Amygdala (tissue), 56 donors: ENCODE results near the gene ETS1.
A peak's percentile ranks its signal among the peaks of the same experiment; 100 is the strongest.

ENCODE experiments used
- DNase-seq, 56 donors: peaks; one replicate each; lab custom pipeline; 2025; lab: John Stamatoyannopoulos, UW

Gene ETS1

DNA sequence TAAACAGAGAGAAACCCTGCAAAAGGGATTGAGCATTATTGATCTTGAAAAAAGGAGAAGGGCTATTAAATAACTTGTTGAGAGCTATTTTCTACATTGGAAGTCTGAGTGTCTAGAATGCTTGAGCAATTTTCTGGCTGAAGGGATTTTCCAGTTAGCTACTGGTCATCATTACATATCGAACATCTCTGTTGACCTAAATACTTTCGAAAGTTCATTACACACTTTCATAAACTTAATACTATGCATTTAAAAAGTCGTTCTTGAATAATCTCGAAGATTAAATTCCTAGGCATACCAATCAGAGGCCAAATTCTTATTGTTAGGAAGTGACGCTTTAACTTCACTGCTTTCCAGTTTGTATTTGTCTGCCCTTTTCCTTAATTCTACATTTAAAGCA, 13.7 kb downstream of the ETS1 start:
- no peak for DNase-seq

DNA sequence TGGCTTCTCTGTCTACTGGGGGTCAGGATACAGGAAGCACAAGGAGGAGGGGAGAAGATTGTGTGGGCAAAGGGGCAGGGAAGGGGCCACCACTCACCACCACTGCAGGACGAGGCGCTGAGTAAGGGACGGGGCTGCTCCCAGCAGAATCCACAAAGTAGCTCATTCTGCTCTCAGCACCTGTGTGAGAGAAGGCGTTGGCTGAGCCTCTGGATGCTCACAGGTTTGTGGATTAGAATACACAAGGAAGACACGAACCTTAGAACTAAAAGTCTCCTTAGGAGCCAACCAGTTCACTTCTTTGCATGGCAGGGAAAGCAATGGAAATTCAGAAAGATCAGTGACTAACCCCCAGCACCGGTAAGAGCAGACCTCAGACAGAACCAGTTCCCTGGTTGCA, 14.4 kb downstream of the ETS1 start:
- no peak for DNase-seq

DNA sequence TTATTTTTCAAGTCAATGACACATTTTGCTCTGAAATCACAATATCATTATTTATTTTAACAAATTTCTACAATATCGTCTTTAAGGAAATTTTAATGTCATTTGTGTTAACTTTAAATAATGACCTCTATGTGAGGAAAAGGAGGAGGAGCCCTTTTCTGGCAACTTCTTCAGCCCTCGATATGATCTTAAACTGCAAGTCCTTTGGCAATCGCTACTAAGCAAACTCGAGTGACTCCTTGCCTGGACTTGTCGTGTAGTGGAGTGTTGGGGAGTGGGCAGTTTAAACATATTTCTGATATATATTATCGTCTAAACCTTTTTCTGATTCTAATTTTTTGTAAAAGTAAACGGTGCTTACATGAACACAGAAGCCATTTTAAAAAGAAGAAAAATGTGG, 16.7 kb downstream of the ETS1 start:
- no peak for DNase-seq

DNA sequence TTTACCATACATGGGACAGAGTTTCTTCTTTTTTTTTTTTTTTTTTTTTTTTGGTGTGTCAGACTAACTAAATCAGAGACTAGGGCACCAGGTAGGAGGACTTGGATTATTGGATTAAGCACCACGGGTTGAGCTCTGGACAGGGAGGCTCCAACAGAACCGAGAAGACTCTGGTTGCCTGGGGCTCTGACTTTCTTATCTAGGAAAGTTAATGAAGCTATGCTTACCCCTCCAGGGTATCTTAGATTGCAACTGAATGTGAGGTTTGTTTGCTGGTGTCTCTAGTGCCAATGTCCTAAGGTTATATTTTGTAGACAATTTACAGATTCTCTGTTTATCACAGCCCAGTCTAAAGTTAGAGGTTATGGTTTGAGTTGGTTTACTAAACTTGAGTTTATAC, 18.1 kb downstream of the ETS1 start:
- no peak for DNase-seq

GRCh38 chr11:128568166-128568778, 19.1 kb downstream of the ETS1 start:
- DNase-seq = no peak

DNA sequence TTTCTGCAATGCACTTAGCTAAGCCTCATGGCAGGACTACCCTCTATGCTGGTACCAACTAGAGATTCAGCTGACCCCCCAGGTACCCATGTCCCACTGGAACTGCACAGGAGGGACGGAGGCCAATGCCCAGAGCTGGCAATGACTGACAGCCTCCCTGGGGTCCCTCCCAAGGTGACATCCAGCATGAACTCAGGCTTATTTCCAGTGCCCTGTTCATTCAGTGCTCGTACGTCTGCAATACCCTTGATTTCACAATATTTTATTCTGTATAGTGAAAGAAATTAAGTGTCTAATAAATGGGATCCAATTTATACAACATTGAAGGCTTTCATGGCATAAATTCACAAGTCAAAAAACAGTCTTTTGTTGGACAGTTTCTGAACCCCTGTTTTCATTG, 20.2 kb downstream of the ETS1 start:
- no peak for DNase-seq

- DNase-seq = no peak
Observed at GRCh38 chr11:128565881-128566280, 21.5 kb downstream of the ETS1 start.

DNA sequence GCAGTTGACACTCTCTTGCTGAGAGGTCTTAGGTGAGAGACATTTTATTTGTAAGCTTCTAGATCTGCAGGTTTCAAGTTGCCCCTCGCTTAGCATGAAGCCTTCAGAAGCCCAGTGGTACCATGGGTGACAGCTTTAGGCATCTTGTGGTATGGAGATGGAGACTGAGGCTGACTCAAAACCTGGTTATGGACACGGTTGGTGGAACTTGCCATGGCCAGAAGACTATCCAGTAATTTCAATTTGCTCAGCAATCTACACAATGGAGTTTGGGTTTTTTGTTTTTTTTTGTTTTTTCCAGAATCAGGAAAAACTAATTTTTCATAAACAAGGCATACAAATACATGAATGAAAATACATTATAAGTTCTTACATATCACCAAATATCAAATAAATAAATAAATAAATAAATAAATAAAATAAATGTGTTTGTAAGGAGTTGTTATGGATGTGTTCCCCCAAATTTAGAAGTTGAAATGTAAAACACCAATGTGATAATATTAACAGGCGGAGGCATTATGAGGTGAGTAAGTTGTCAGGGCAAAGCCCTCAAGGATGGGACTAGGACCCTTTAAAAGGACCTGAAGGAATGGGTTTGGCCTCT, 22.6 kb downstream of the ETS1 start:
- DNase-seq = no peak

- DNase-seq = no peak
Observed at GRCh38 chr11:128563942-128564641, 23.3 kb downstream of the ETS1 start.

DNA sequence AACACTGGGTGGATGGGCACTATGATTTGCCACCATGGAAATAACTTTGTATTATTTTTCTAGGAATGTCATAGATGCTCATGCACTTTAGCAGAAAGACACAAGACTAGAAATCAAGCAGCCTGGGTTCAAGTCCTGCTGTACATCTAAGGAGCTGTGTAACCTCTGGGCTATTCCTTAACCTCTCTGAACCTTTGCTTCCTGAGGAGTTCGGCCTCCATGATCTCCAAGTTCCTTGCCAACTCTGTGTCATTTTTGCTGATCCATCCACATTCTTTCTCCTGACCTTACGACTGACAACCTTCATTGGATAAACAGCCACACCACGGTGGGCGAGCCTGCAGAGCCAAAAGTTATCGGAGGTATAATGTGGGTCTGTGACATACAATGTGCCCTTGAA, 24.1 kb downstream of the ETS1 start:
- DNase-seq = no peak

- DNase-seq = no peak
Observed at GRCh38 chr11:128559496-128560103, 27.8 kb downstream of the ETS1 start.

DNA sequence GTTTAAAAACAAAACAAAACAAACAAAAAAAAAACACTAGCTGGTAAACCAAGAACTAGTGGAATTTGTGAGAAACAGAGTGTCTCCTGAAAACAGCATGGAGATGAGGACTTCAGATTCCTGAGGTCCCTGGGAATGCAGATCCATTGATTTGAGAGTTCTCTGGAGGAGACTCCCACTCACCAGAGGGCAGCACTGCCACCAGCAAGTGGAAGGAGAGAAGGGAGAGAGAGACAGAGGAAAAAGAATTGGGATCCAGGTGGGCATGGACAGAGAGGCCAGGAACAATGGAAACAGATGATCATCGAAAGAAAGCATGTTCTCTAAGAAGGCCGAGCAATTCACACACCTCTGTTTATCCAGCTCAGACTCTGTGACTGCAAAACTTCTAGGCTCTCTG, 31.8 kb downstream of the ETS1 start:
- peak in 3 of 56 donors; percentile 6 to 21 (median 11) for DNase-seq

- DNase-seq = peak in 25 of 56 donors; percentile 6 to 75 (median 27)
Observed at GRCh38 chr11:128553662-128554362, 33.5 kb downstream of the ETS1 start.

DNA sequence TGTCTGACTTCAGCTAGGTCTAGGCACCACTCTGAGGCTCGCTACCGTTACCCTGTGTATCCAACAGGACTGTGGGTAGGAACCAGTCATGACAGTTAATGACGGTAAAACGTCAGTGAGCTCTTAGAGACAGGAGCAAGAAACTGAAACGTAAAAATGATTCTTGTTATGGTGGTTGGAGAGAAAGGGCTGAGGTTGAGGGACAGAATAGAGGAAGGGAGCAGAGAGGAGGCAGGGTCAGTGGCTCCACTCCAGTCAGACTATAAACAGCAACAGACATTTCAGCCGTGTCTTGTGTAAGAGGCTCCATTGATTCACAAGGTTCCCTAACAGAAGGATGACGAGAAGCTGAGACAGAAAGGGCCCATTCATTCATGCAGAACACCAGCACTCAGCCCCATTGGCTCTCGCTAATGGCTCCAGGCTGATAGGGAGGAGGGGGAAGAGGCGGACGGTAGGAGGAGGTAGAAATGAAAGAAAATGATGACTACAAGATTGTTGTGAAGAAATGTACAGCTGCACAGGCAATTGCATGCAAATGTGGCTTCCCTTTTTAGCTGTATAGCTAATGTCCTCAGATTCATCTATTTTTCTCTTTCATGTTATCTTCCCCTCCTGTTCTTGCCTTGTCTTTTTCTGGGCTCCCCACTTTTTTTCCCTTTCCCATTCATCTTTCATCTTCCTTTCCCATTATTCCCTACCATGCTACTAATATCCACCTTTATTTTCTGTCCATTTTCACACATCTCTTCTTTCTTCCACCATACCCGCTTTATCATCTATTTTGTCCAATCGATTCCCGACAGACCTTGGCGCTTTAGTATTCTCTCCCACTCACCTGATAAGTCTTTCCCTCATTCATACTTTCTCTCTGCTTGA, 34.3 kb downstream of the ETS1 start:
- peak in 47 of 56 donors; percentile 7 to 83 (median 53) for DNase-seq

DNA sequence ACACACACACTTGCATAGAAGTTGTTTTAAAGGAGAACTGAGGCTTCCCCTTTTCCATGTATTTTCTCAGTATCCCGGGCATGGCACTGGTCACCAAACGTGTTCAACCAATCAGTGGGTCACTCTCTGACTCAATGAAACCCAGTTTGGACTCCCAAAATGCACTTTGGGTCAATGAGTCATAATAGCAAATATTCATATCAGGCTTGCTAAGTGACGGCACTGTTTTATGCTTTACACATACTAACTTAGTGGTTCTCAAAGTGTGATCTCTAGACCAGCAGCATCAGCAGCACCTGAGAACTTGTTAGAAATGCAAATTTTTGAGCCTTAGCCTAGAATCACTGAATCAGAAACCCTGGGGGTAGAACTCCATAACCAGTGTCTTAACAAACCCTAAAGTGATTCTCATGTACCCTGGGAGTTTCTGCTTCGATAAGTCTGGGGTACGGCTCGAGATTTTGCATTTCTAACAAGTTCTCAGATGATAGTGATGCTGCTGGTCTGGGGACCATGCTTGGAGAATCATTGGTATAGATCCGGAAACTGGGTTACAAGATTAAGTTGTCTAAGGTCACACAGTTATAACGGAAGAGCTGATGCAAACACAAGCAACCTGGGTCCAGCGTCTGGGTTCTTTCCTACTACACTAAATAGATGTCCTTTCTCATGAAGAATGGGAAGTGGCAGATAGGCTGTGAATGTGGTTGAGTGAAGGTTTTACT, 35.6 kb downstream of the ETS1 start:
- DNase-seq = no peak

DNA sequence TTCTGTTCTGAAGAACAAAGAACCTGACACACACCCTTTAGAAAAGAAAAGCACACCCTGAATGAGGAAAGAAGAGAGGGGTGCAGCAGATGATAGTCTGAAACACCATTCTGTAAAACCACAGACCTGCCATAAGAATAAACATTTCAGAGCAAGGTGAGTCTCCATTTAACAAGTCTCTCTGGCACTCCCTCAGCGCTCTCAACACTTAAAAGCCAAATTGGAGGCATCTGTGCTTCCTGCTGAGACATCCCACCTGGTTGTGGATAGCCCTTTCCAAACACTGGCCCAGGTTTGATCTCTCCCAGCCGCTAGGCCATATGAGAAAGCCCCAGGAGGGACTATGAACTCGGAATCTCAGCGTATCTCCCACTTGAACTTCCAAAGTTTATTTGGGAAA, 36.3 kb downstream of the ETS1 start:
- DNase-seq = no peak

DNA sequence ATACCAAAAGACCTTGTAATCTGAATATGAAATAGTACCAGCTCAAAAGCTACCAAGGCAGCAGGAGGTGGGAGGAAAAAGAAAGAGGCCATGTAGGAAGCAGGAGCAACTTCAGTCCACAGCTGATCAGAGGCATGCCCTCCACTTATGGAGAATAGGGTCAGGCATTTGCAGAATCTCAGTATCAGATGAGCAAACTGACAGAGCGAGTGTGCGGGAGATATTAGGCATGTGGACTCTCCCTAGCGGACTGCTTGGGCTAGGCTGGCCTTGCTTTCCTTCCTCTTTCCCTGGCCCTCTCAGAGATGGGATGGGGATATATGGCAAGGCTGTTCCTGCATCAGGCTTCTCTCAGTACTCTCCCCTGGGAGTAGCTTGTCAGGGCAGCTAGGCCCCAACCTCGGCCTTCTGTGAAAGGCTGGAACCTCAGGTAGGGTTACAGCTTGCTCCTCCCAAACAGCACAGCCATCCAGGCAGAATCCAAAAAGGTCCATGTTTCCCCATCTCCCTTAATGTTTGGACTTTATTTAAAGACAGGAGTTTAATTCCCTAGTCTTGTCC, 37.0 kb downstream of the ETS1 start:
- no peak for DNase-seq

DNA sequence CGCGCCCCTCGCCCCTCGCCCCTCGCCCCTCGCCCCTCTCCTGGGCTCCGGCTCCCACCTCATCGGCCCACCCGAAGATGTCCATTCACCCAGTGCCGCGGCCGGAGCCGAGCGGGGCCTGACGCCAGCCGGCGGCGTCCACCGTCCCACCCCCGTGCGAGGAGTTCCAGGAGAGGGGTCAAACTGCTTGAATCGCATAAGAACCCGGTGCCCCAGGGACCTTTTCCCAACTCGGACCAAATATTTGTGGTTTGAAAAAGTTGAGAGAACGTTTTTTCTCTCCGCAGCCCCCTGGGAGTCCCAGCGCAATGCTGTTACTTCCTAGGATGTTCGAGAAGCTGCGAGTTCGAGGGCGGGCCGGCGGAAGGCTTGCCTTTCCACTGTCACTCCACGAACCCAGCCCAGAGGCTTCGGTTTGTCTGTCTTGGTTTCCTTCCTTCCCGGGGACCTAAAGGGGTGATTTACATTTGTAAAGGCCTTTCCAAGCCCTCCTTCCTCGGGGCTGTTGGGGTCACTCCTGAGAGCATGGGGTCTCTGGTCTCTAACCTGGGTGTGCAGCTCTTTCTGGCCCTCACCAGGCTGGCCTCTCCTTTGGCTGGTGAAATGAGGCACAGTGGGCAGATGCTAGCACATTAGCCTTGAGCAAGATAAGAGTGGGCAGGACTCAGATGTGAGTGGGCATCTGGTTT, 38.0 kb downstream of the ETS1 start:
- peak in 1 of 56 donors; percentile 43 for DNase-seq
